IPS DF 4.7 (cell line): ENCODE measurements around the gene KRT76.
A peak's percentile ranks its signal among the peaks of the same experiment; 100 is the strongest.
"Not testable (repeated sequence)": the region's sequence is repeated elsewhere in the genome, so short reads cannot be mapped to it uniquely, and the experiment has no call there.

Experiments
- DNase-seq: peaks from one replicate; pipeline ENCODE4 v3.0.0-alpha.2; 2013; ENCODE audit warnings: low spot score; ENCODE audit errors: extremely low read depth

Gene KRT76

GRCh38 chr12:52759695-52760094 lies 17.4 kb downstream of the KRT76 start:
- DNase-seq = no peak

DNA sequence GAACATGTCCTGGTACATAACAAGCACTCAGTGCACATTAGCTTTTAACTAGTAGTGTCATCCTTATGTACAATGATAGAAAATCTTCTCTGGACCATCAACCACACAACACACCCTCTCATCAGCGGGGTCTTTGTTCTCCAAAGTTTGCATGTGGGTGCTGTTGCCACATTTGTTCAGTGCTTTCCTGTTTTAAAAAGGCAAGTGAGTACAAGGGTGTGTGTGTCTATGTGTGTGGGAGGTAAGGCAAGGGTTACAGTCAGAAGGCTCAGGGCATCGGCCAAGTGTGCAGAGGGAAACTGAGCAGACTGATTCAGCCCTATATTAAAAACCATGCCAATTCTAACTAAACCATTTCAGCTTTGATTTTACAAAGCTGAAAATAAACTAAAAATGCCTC lies 17.9 kb downstream of the KRT76 start:
- no peak for DNase-seq

DNA sequence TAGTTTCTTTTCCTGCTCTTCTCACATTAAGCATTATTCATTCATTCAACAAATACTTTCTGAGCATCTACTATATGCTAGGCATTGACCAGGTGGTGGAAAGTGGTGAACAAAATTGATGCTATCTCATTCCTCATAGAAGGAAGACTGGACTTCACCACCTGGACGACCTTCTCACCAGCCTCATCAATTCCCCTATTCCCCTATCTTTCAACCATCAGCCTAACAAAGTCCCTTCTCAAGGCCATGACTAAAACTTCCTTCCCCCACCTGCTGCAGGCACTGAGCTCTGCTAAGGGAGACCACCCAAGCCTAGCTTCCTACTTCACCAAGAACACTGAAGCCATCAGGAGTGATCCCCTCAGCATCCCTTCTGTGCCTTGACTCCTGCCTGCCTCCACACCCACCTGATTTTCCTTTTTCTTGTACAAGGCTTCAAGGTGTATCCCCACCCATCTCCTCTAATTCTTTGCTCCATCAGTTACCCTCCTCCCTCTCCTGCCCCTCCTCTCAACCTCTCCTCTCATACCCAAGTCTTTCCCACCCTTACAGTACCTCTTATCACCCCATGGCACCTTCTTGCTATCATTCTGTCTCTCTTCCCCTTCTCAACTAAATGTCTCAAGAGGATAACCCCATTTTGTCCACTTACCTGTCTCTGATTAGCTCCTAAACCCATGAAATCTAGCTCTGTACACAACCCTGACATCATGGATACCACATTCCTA lies 19.5 kb downstream of the KRT76 start:
- no peak for DNase-seq

- DNase-seq = no peak
Measured at GRCh38 chr12:52756281-52756960, 20.7 kb downstream of the KRT76 start.

GRCh38 chr12:52755533-52755932 lies 21.6 kb downstream of the KRT76 start:
- DNase-seq = no peak

DNA sequence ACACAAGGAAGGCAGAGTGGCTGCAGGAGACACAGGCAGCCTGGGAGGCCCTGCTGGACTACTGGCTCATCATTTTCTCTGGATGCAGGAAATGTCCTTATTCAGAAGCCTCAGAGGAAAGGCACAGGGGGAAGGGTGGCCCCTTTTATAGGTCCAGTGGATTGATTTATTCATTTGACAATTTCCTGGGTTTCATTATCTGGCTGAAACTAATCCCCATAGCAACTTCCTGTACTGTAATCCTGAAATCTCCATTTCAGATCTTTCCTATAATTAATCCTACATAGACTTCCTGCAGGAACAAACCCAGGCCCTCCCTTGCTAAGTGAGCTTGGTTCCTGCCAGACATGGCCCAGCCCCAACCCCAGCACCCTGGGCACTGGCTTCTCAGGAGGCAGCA lies 23.0 kb downstream of the KRT76 start:
- DNase-seq = no peak

- no peak for DNase-seq
Measured at GRCh38 chr12:52753283-52753682, 23.9 kb downstream of the KRT76 start.

GRCh38 chr12:52752516-52752915 lies 24.6 kb downstream of the KRT76 start:
- no peak for DNase-seq

DNA sequence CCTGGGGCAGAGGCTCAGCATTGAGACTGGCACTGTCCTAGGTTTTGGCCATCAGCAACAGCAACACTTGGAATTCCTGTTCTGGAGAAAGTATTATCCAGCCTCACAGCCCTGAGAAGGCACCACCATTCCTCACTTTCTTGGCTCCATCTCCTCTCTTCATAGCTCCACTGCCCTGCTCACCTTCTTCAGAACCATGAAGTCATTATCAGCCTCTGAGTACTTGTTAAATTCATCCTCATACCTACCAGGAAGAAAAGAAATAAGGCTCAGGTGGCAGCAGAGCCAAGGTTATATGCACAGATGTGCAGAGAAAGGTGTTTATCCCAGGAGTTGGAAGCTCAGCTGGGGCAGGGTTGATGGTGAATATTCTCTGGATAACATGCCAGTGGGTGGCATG lies 25.4 kb downstream of the KRT76 start:
- no peak for DNase-seq

GRCh38 chr12:52750532-52750931 lies 26.6 kb downstream of the KRT76 start:
- DNase-seq = not testable (repeated sequence)

DNA sequence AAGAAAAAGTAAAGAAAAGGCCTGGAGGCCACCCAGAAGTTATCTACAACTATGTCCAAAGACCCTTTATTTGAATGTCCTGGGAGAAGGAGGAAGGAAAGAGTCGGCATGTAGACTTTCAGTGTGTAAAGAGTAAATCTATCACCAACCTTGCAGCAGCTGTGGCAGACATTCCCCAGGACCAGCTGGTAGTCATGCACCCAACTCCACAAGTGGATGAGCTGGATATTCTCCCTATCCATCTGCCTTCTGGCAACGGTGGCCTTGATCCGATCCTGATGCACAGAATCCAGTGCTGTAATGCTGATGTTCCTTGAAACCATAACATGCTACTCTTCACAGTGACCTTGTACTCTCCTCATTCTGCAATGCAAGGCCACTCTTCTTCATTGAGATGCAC lies 27.3 kb downstream of the KRT76 start:
- no peak for DNase-seq

GRCh38 chr12:52748578-52748977 lies 28.6 kb downstream of the KRT76 start:
- DNase-seq = no peak

GRCh38 chr12:52745554-52745953 lies 31.6 kb downstream of the KRT76 start:
- DNase-seq = no peak

- DNase-seq = no peak
Measured at GRCh38 chr12:52744493-52745156, 32.5 kb downstream of the KRT76 start.

- no peak for DNase-seq
Measured at GRCh38 chr12:52742822-52743457, 34.2 kb downstream of the KRT76 start.

- no peak for DNase-seq
Measured at GRCh38 chr12:52742196-52742580, 35.0 kb downstream of the KRT76 start.

DNA sequence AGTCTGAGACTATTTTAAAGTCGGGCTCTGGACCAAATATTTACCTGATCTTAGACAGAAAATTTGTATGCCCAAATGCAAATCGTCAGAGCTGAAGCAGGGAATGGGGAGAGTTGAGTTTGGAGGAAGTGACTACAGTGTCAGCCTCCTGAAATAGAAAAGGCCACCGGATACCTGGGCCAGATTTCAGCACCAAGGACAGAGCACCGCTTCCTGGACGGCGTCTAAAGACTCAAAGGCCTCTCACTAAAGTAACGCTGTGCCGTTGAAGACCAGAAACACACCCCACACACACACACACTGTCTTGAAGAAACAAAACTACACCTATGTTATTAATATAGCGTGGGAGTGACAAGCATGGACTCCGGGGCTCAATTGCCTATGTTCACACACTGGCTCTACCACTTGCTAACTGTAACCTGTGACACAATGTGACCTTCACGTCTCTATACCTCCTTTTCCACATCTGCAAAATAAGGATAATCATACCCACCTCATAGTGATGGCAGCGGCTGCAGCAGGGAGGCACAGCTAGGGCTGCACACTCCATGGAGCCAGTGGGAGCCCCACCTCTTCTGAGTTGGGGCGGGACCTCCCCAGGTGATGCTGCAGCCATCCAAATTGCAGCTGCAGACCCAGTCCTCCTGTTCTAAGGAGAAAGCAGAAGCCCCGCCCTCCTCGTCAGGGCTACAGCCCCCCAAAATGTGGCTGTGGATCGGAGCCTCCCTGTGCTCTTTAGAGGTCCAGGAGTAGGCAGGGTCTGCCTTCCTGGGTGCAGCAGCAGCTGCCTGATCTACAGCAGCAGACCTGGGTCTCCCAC lies 35.6 kb downstream of the KRT76 start:
- DNase-seq = peak; percentile 51

GRCh38 chr12:52740584-52740983 lies 36.6 kb downstream of the KRT76 start:
- DNase-seq = no peak

GRCh38 chr12:52739963-52740362 lies 37.2 kb downstream of the KRT76 start:
- DNase-seq = no peak

DNA sequence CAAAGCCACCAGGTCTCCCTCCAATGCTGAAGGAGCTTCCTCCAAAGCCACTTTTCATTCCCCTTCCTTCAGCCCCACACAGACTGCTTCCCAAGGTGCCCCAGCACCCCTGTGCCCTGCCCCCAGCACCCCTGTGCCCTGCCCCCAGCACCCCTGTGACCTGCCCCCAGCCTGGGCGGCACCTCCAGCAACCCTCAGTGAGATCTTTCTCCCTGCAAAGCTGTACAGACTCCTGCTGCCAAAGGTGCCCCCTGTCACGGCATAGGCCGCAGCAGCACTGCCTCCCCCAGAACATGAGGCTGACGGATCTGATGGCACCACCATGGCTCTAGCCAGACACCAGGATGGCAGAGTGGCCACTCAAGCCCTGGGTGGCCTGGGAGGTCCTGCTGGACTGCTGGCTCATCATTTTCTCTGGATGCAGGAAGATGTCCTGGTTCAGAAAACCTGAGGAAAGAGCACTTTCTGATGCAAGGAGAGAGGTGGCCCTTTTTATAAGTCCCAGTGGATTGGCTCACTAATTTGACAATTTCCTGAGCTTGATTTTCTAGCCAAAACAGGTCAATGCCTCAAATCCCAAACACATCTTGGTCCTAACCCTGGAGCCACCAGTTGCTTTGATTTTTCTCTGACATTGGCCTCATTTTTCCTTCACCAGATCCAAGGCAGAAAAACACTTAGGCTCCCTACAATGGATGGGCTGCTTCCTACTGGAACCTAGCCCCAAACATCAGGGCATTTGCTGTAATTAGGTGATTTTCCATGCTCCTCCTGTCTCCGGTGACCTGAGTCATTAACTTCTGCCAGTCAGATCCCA lies 41.1 kb downstream of the KRT76 start:
- DNase-seq = no peak
